Activated CD4-positive, CD25-positive, alpha-beta regulatory T cell treated with anti-CD3 and anti-CD28 coated beads, Interleukin-2, amount 50 U/mL, for 16 hours (primary cell): ENCODE measurements around the gene SNX30.

Source experiments
- DNase-seq: peaks from one replicate; pipeline ENCODE4 v3.0.0-alpha.2; 2020; ENCODE audit warnings: low read depth, low spot score

SNX30 gene

GRCh38 chr9:112858005-112858404 lies 107.4 kb downstream of the SNX30 start:
- DNase-seq, result no peak

GRCh38 chr9:112858625-112859147 lies 108.1 kb downstream of the SNX30 start:
- no peak for DNase-seq

- no peak for DNase-seq
Observed at GRCh38 chr9:112860451-112860850, 109.9 kb downstream of the SNX30 start.

- no peak for DNase-seq
Observed at GRCh38 chr9:112861155-112861554, 110.6 kb downstream of the SNX30 start.

- DNase-seq, result no peak
Observed at GRCh38 chr9:112861638-112862555, 111.3 kb downstream of the SNX30 start.

GRCh38 chr9:112863214-112863613 lies 112.7 kb downstream of the SNX30 start:
- DNase-seq, result no peak

GRCh38 chr9:112863746-112864145 lies 113.2 kb downstream of the SNX30 start:
- no peak for DNase-seq

GRCh38 chr9:112864403-112864802 lies 113.8 kb downstream of the SNX30 start:
- no peak for DNase-seq

GRCh38 chr9:112864982-112865381 lies 114.4 kb downstream of the SNX30 start:
- no peak for DNase-seq

- DNase-seq, result no peak
Observed at GRCh38 chr9:112866662-112867274, 116.2 kb downstream of the SNX30 start.

- DNase-seq, result no peak
Observed at GRCh38 chr9:112867275-112867991, 116.9 kb downstream of the SNX30 start.

- DNase-seq, result no peak
Observed at GRCh38 chr9:112868461-112868860, 117.9 kb downstream of the SNX30 start.

GRCh38 chr9:112869041-112869529 lies 118.5 kb downstream of the SNX30 start:
- DNase-seq, result no peak

- DNase-seq, result no peak
Observed at GRCh38 chr9:112869917-112870316, 119.4 kb downstream of the SNX30 start.

GRCh38 chr9:112870556-112870955 lies 120.0 kb downstream of the SNX30 start:
- DNase-seq, result no peak

- DNase-seq, result no peak
Observed at GRCh38 chr9:112872019-112872418, 121.5 kb downstream of the SNX30 start.

- DNase-seq, result no peak
Observed at GRCh38 chr9:112873773-112874405, 123.3 kb downstream of the SNX30 start.

GRCh38 chr9:112878752-112879151 lies 128.2 kb downstream of the SNX30 start:
- no peak for DNase-seq

- no peak for DNase-seq
Observed at GRCh38 chr9:112880650-112881049, 130.1 kb downstream of the SNX30 start.

- DNase-seq, result no peak
Observed at GRCh38 chr9:112881331-112881730, 130.8 kb downstream of the SNX30 start.

- no peak for DNase-seq
Observed at GRCh38 chr9:112884101-112884500, 133.5 kb downstream of the SNX30 start.
